AG10803 (cell line): Measurements from ENCODE around the gene TMEM121.

Experiments used
- DNase-seq: peaks from one replicate; pipeline ENCODE4 v3.0.0; 2010; ENCODE audit warnings: low read depth
- H3K4me3 ChIP-seq: 2 replicates; pipeline ENCODE4 v1.5.1; 2011; ENCODE audit warnings: mild to moderate bottlenecking, low read length, control low read depth
- CTCF ChIP-seq: conservative IDR thresholded peaks from 2 replicates; pipeline ENCODE4 v1.5.1; 2011; ENCODE audit warnings: mild to moderate bottlenecking, low read length, control low read depth, inconsistent platforms

The TMEM121 gene

GRCh38 chr14:105525861-105526775 is at the start of gene TMEM121:
TMEM121 (plus strand) TSS chr14:105526583; CDS start chr14:105528835, 2,252 bp downstream.
- DNase-seq = no peak
- H3K4me3 ChIP-seq = peak within 1 kb of the TSS; percentile 61
- TF ChIP-seq CTCF = no peak

- peak overlapping the region; percentile 77 for H3K4me3 ChIP-seq
- no peak for TF ChIP-seq CTCF
Measured at GRCh38 chr14:105476831-105477659, 49.3 kb upstream of the TMEM121 start.

GRCh38 chr14:105477660-105478397 is 48.6 kb upstream of the TMEM121 start:
- no peak overlapping the region for H3K4me3 ChIP-seq
- TF ChIP-seq CTCF = no peak
- DNase-seq = no peak

More at GRCh38 chr14:105476831-105477659, 49.3 kb upstream of the TMEM121 start:
- DNase-seq = no peak

- TF ChIP-seq CTCF = no peak
- no peak overlapping the region for H3K4me3 ChIP-seq
- DNase-seq = no peak
Measured at GRCh38 chr14:105478398-105479251, 47.8 kb upstream of the TMEM121 start.

GRCh38 chr14:105479431-105480158 is 46.8 kb upstream of the TMEM121 start:
- no peak for DNase-seq
- no peak overlapping the region for H3K4me3 ChIP-seq
- TF ChIP-seq CTCF = no peak
